OCI-LY7 (cell line): ENCODE results near the gene COPS3. TPM values are rescaled to one million over a fixed set of nuclear protein-coding genes. Genes with fewer than 3 reads are reported as not detected.

ENCODE experiments used
- BruUV-seq: library from RNA; stranded (reverse); fragments of 400-500 nt; replicated peaks from 2 replicates; lab custom pipeline; 2021; lab: Mats Ljungman, UMichigan
- CTCF ChIA-PET: fragments of 300-600 bp; sonication (Branson Sonifier 250); formaldehyde crosslinking; loops from one replicate; lab custom pipeline; 2022; ENCODE audit warnings: antibody characterized with exemption; ENCODE audit not compliant: unreplicated experiment; lab: Charles Lee
- POLR2A ChIA-PET: fragments of 300-600 bp; sonication (Branson Sonifier 250); formaldehyde crosslinking; loops from one replicate; lab custom pipeline; 2022; ENCODE audit warnings: antibody characterized with exemption; lab: Charles Lee
- DNase-seq: peaks from one replicate; pipeline ENCODE4 v3.0.0-alpha.2; 2015; ENCODE audit warnings: low spot score
- H2AFZ ChIP-seq: fragments of 200-600 bp; sonication (generic), shearing (Covaris generic); 2 replicates; pipeline ENCODE4 v1.6.1; 2014; ENCODE audit warnings: mild to moderate bottlenecking, antibody characterized with exemption, low read length, moderate library complexity
- H3K27ac ChIP-seq: fragments of 200-600 bp; sonication (generic); 2 replicates; pipeline ENCODE4 v1.5.1; 2014; ENCODE audit warnings: mixed run types, low read depth, mild to moderate bottlenecking, moderate library complexity, low read length, inconsistent platforms; ENCODE audit not compliant: poor library complexity, severe bottlenecking
- H3K36me3 ChIP-seq: fragments of 200-600 bp; sonication (generic); 2 replicates; pipeline ENCODE4 v1.6.1; 2014; ENCODE audit warnings: mild to moderate bottlenecking, antibody characterized with exemption, low read length, moderate library complexity, mixed read lengths; ENCODE audit not compliant: insufficient read depth
- H3K4me1 ChIP-seq: fragments of 200-600 bp; sonication (generic); 2 replicates; pipeline ENCODE4 v1.5.1; 2014; ENCODE audit warnings: mild to moderate bottlenecking, low read length; ENCODE audit not compliant: insufficient read depth, poor library complexity, severe bottlenecking
- H3K4me2 ChIP-seq: fragments of 200-600 bp; sonication (generic); 2 replicates; pipeline ENCODE4 v1.6.1; 2014; ENCODE audit warnings: mild to moderate bottlenecking, low read length
- H3K4me3 ChIP-seq: fragments of 200-600 bp; sonication (generic); 2 replicates; pipeline ENCODE4 v1.5.1; 2014; ENCODE audit warnings: mild to moderate bottlenecking, low read depth, low read length; ENCODE audit not compliant: poor library complexity, severe bottlenecking
- H3K79me2 ChIP-seq: fragments of 200-600 bp; sonication (generic); 2 replicates; pipeline ENCODE4 v1.6.1; 2016; ENCODE audit warnings: low read depth, mild to moderate bottlenecking, low read length, moderate library complexity, mixed read lengths; ENCODE audit not compliant: insufficient read depth
- H3K9me2 ChIP-seq: fragments of 200-600 bp; sonication (generic); 2 replicates; pipeline ENCODE4 v1.6.1; 2016; ENCODE audit warnings: mild to moderate bottlenecking, low read length, mixed read lengths; ENCODE audit not compliant: insufficient read depth
- H3K9me3 ChIP-seq: fragments of 200-600 bp; sonication (generic); 2 replicates; pipeline ENCODE4 v1.6.1; 2014; ENCODE audit warnings: mild to moderate bottlenecking, mixed run types, low read length, mixed read lengths
- H4K20me1 ChIP-seq: fragments of 200-600 bp; sonication (generic); 2 replicates; pipeline ENCODE4 v1.6.1; 2014; ENCODE audit warnings: mild to moderate bottlenecking, antibody characterized with exemption, low read length, moderate library complexity, mixed read lengths; ENCODE audit not compliant: insufficient read depth
- CTCF ChIP-seq: fragments of 200-600 bp; sonication (generic); conservative IDR thresholded peaks from 2 replicates; pipeline ENCODE4 v1.5.1; 2014; ENCODE audit warnings: mild to moderate bottlenecking, antibody characterized with exemption, low read length, moderate library complexity, mixed read lengths
- EZH2phosphoT487 ChIP-seq: fragments of 200-600 bp; sonication (generic); IDR thresholded peaks from 2 replicates; pipeline ENCODE4 v1.6.1; 2018; ENCODE audit warnings: low read depth, borderline replicate concordance, mild to moderate bottlenecking, mixed run types, antibody characterized with exemption, low read length, moderate library complexity, mixed read lengths
- intact Hi-C: fragments of 100-400 bp; cut with micrococcal nuclease; formaldehyde crosslinking; loops from one replicate; pipeline ENCODE4 v1.10.0; 2022; ENCODE audit not compliant: unreplicated experiment
- total RNA-seq, 2 experiments: library from RNA; depleted of rRNA in 1 of 2; stranded (reverse); fragments of >200 nt in 1 of 2; shearing (Covaris generic) in 1 of 2; gene quantifications; 2 replicates each; pipeline ENCODE4 v1.2.3, GENCODE V29; 2014 to 2022

COPS3 gene
- total RNA-seq, 2 experiments from 2014 or later, result 83.9 to 113 TPM

GRCh38 chr17:17289701-17290100, 8.7 kb upstream of the COPS3 start:
- Histone ChIP-seq H3K4me3 (no peak overlapping the region), H3K9me2 (no peaks in the 10 kb centered on the region), H2AFZ (no peak overlapping the region), H3K27ac (no peak overlapping the region), H3K4me2 (no peak overlapping the region), H3K9me3 (no peaks in the 10 kb centered on the region), H3K36me3 (no peaks in the 10 kb centered on the region), H4K20me1 (no peaks in the 10 kb centered on the region), H3K79me2 (no peaks in the 10 kb centered on the region), H3K4me1 (no peaks in the 10 kb centered on the region)
- BruUV-seq, result no TSS peak
- no peak for DNase-seq
- ChIA-PET POLR2A (no interaction called here), CTCF (no interaction called here)
- intact Hi-C loops, result no loop called here
- TF ChIP-seq EZH2phosphoT487 (no peak), CTCF (no peak)

- Histone ChIP-seq H3K4me2 (no peak overlapping the region), H4K20me1 (no peaks in the 10 kb centered on the region), H2AFZ (no peak overlapping the region), H3K9me3 (no peaks in the 10 kb centered on the region), H3K79me2 (no peaks in the 10 kb centered on the region), H3K36me3 (no peaks in the 10 kb centered on the region), H3K9me2 (no peaks in the 10 kb centered on the region), H3K4me1 (no peaks in the 10 kb centered on the region), H3K27ac (no peak overlapping the region), H3K4me3 (no peak overlapping the region)
- ChIA-PET CTCF (no interaction called here), POLR2A (no interaction called here)
- BruUV-seq, result no TSS peak
- TF ChIP-seq CTCF, result no peak
- no peak for TF ChIP-seq EZH2phosphoT487
- intact Hi-C loops, result no loop called here
- DNase-seq, result no peak
These were observed 8.0 kb upstream of the COPS3 start for GRCh38 chr17:17289086-17289485.

- ChIA-PET POLR2A (interaction anchor here (0.6 kb wide), 1 partner anchor 396 kb away, joined by 3 read pairs; no protein-coding TSS in a partner anchor), CTCF (no interaction called here)
- intact Hi-C loops, result no loop called here
- H2AFZ ChIP-seq, result no peak overlapping the region
- H3K9me3 ChIP-seq, result no peaks in the 10 kb centered on the region
- no peak overlapping the region for H3K4me3 ChIP-seq
- TF ChIP-seq CTCF (no peak), EZH2phosphoT487 (no peak)
- DNase-seq, result no peak
- H3K4me2 ChIP-seq, result no peak overlapping the region
- no peaks in the 10 kb centered on the region for H3K36me3 ChIP-seq
- H4K20me1 ChIP-seq, result no peaks in the 10 kb centered on the region
- H3K79me2 ChIP-seq, result no peaks in the 10 kb centered on the region; the same call in 1 of the 2 replicates
- BruUV-seq, result no TSS peak
- H3K27ac ChIP-seq, result no peak overlapping the region
- H3K4me1 ChIP-seq, result peaks cover 7% of the 10 kb centered on the region
- no peaks in the 10 kb centered on the region for H3K9me2 ChIP-seq
These were observed 4.9 kb upstream of the COPS3 start for GRCh38 chr17:17285951-17286350.
